Kidney epithelial cell (primary cell): ENCODE measurements around the gene ANKS1A. TPM values are rescaled to one million over a fixed set of nuclear protein-coding genes. Genes with fewer than 3 reads are reported as not detected.

Experiments
- DNase-seq: peaks from one replicate; pipeline ENCODE4 v3.0.0-alpha.2; 2010; ENCODE audit warnings: low read depth
- H3K27me3 ChIP-seq: 2 replicates; pipeline ENCODE4 v1.6.0; 2011; ENCODE audit warnings: low read length; ENCODE audit not compliant: control insufficient read depth, insufficient read depth
- H3K36me3 ChIP-seq: 2 replicates; pipeline ENCODE4 v1.5.1; 2011; ENCODE audit warnings: low read length; ENCODE audit not compliant: control insufficient read depth, insufficient read depth
- H3K4me3 ChIP-seq: 2 replicates; pipeline ENCODE4 v1.5.1; 2011; ENCODE audit warnings: low read depth, mild to moderate bottlenecking, control low read depth, low read length
- total RNA-seq: library from RNA; depleted of rRNA; stranded (reverse); fragments of >200 nt; gene quantifications from 2 replicates; pipeline ENCODE4 v1.2.3, GENCODE V29; 2015
- TF ChIP-seq, protein P1 (sequence below): IDR thresholded peaks from 2 replicates; pipeline ENCODE4 v1.5.1; 2011; ENCODE audit warnings: mild to moderate bottlenecking, moderate library complexity, low read length, control low read depth, inconsistent platforms; ENCODE audit not compliant: insufficient read depth, poor library complexity, severe bottlenecking

The ANKS1A gene
- total RNA-seq, 1 donor from 2014 or later: 20.2 TPM

DNA sequence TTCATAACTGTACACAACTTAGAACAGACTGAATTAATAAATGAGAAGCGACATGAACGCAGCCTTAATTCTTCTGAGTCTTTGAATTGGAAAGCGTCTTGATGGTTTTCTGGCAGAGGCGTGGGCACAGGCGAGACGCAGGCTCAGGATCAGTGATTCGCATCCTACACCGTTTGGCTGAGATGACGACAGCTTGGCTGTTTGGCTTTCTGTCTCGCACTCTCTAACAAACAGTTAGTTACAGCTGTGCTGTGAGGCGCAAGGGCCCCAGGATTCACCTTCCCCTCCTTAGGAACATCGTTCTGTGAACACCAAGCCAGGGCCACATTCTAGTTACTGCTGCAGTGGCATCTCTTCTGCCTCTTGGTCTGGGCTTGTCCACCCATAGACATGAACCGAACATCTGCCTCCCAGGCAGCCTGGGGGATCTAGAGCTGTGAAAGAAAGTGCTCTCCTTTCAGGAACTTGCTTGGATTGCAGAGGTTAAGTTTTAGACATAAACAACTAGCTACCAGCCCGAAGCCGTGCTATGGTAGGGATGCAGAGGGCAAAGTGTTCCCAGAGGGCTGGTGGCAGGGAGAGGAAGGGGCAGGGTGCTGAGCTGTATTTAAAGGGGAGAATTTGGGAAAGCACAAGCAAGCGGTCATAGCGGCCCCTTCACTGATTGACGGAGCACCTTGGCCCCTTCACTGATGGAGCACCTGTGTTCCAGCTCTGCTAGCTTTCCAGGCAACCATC, 202.5 kb downstream of the ANKS1A start:
- TF ChIP-seq, protein P1, sequence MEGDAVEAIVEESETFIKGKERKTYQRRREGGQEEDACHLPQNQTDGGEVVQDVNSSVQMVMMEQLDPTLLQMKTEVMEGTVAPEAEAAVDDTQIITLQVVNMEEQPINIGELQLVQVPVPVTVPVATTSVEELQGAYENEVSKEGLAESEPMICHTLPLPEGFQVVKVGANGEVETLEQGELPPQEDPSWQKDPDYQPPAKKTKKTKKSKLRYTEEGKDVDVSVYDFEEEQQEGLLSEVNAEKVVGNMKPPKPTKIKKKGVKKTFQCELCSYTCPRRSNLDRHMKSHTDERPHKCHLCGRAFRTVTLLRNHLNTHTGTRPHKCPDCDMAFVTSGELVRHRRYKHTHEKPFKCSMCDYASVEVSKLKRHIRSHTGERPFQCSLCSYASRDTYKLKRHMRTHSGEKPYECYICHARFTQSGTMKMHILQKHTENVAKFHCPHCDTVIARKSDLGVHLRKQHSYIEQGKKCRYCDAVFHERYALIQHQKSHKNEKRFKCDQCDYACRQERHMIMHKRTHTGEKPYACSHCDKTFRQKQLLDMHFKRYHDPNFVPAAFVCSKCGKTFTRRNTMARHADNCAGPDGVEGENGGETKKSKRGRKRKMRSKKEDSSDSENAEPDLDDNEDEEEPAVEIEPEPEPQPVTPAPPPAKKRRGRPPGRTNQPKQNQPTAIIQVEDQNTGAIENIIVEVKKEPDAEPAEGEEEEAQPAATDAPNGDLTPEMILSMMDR: no peak
- no peak overlapping the region for H3K4me3 ChIP-seq
- peaks cover 1% of the 10 kb centered on the region for H3K36me3 ChIP-seq
- DNase-seq: no peak
- H3K27me3 ChIP-seq: no peaks in the 10 kb centered on the region

DNA sequence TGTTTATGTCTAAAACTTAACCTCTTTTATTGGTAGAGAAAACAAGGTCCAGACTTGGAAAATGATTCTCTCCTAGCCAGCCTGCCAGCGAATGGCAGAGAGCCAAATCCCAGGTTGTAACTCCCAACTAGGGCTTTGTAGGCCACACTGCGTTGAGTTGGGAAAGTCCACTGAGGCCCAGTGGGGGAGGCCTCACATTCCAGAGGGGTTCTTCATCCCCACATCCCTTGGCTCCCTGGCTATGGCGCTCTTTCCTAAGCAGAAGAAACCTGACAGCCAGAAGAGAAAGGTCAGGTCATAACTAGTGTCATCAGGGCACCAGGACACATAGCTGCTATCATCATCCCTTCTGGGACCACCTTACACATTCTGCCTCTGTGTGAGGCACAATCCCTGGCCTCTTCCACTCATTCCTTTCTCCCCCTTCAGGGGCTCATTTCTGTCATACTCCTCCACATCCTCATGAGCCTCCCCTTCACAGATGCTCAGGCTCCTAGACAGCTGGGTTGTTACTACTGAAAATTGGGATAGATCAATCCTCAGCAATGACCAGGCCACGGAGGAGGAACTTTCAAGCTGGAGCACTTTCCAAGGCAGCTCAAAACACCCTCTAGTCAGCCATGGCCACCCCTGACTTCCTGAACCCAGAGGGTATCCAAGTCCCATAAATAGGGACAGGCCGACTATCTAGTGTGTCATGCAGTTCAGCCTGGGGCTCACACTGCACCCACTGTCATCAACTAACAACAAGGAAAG, 203.5 kb downstream of the ANKS1A start:
- Histone ChIP-seq H3K27me3 (no peaks in the 10 kb centered on the region), H3K36me3 (no peaks in the 10 kb centered on the region), H3K4me3 (no peak overlapping the region)
- TF ChIP-seq, protein P1: no peak
- peak; percentile 29 for DNase-seq

DNA sequence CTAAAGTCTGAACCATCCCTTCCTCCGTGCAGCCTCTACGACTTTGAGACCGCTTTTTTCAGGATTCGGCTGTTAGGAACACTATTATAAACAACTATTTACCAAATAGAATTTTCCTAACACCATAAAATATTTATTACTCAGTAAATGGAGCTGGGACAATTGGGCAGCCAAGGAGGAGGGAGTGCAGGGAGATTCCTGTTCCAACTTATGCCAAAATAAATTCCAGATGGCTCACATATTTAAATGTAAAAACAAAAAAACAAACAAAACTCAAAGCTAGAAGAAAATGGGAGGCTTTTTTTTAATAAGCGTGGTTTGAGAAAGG, 204.0 kb downstream of the ANKS1A start:
- no peak overlapping the region for H3K4me3 ChIP-seq
- H3K27me3 ChIP-seq: no peaks in the 10 kb centered on the region
- no peak for DNase-seq
- TF ChIP-seq, protein P1: no peak
- no peaks in the 10 kb centered on the region for H3K36me3 ChIP-seq

DNA sequence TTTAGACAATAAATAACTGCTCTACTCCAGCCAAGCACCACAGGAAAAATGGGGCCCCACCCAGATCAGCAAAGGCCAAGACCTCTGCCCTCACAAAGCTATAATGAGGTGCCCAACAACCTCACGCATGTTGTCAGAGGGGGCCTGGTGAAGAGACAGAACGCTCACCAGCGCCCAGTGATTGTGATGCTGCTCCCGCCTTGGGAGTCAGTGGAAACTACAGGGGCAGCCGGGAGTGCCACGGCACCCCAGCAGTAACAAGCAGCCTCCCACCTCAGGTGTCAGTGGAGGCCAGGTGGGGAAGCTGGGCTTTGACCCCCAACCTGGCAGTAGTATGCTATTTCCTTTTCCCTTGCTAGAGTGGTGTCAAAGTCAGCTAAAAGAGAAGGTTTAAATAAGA, 204.7 kb downstream of the ANKS1A start:
- no peak overlapping the region for H3K4me3 ChIP-seq
- H3K36me3 ChIP-seq: no peaks in the 10 kb centered on the region
- DNase-seq: no peak
- TF ChIP-seq, protein P1: no peak
- no peaks in the 10 kb centered on the region for H3K27me3 ChIP-seq

DNA sequence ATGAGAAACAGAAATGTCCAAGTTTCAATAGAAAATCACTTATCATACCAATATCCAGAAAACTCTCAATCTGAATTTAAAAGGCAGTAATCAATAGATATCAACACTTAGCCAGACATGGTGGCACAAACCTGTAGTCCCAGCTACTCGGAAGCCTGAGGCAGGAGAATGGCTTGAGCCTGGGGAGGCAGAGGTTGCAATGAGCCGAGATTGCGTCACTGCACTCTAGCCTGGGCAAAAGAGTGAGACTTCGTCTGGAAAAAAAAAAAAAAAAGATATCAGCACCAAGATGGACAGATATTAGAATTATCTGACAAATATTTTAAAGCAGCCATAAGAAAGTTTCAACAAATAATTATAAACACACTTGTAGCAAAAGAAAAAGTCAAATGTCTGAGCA, 205.1 kb downstream of the ANKS1A start:
- TF ChIP-seq, protein P1: no peak
- H3K4me3 ChIP-seq: no peak overlapping the region
- no peak for DNase-seq
- no peaks in the 10 kb centered on the region for H3K36me3 ChIP-seq
- H3K27me3 ChIP-seq: no peaks in the 10 kb centered on the region
